ENCODE measurements around the gene VWDE.

- TF ChIP-seq KLF12 (CRISPR knock-in tag; IDR thresholded peaks at IDR 0.05; ENCODE audit: borderline replicate concordance) (no peak), MAFK (conservative IDR thresholded peaks at IDR 0.05 in 1 of 2, IDR thresholded peaks at IDR 0.05 in 1 of 2; ENCODE audit: low read length in 2 of 2) (no peak), ETS1 (CRISPR knock-in tag; IDR thresholded peaks at IDR 0.05) (no peak), ZBTB20 (CRISPR knock-in tag; IDR thresholded peaks at IDR 0.05; ENCODE audit: borderline replicate concordance, low read depth) (no peak), NCOA1 (CRISPR knock-in tag; IDR thresholded peaks at IDR 0.05) (no peak), ZNF430 (CRISPR knock-in tag; IDR thresholded peaks at IDR 0.05) (no peak), EZH2 (conservative IDR thresholded peaks at IDR 0.05; ENCODE audit: low read depth, low read length) (no peak), NFYB (CRISPR knock-in tag; IDR thresholded peaks at IDR 0.05) (no peak), RAD51 (IDR thresholded peaks at IDR 0.05; ENCODE audit: borderline replicate concordance) (no peak), CTCF (CRISPR knock-in tag; IDR thresholded peaks at IDR 0.05) (no peak), CHD2 (IDR thresholded peaks at IDR 0.05; ENCODE audit: low read depth, low read length) (no peak), PBX3 (CRISPR knock-in tag; IDR thresholded peaks at IDR 0.05; ENCODE audit: borderline replicate concordance) (no peak)
- TF ChIP-seq, protein P1, sequence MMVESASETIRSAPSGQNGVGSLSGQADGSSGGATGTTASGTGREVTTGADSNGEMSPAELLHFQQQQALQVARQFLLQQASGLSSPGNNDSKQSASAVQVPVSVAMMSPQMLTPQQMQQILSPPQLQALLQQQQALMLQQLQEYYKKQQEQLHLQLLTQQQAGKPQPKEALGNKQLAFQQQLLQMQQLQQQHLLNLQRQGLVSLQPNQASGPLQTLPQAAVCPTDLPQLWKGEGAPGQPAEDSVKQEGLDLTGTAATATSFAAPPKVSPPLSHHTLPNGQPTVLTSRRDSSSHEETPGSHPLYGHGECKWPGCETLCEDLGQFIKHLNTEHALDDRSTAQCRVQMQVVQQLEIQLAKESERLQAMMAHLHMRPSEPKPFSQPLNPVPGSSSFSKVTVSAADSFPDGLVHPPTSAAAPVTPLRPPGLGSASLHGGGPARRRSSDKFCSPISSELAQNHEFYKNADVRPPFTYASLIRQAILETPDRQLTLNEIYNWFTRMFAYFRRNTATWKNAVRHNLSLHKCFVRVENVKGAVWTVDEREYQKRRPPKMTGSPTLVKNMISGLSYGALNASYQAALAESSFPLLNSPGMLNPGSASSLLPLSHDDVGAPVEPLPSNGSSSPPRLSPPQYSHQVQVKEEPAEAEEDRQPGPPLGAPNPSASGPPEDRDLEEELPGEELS (CRISPR knock-in tag; IDR thresholded peaks at IDR 0.05), result no peak
These were observed 17.3 kb downstream of the VWDE start for GRCh38 chr7:12386313-12386740.

All from HepG2 (cell line).